T-helper 22 cell (primary cell): ENCODE data around the gene SPAG8.

Source experiments
- DNase-seq: peaks from one replicate; pipeline ENCODE4 v3.0.0-alpha.2; 2020; ENCODE audit warnings: low read depth

SPAG8 gene

GRCh38 chr9:35771534-35771933 lies 40.5 kb downstream of the SPAG8 start:
- DNase-seq = no peak

DNA sequence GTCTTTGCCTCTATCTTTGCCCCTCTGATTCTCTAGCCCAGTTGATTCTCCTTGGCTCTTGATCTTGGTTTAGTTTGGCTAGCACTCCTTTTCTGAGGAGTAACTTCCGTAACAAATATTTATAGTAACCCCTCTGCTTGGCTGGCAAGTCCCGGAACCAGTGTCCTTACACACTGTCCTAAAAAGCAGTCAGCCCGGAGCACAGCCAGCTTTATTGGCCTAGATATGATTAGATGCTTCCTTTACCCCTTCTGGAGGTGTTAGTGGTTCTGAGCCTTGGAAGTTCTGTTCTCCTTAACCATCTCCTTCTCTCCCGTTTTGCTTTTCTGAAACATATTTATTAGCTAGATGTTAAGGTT lies 41.0 kb downstream of the SPAG8 start:
- DNase-seq = no peak

- no peak for DNase-seq
Observed at GRCh38 chr9:35769763-35770162, 42.3 kb downstream of the SPAG8 start.

DNA sequence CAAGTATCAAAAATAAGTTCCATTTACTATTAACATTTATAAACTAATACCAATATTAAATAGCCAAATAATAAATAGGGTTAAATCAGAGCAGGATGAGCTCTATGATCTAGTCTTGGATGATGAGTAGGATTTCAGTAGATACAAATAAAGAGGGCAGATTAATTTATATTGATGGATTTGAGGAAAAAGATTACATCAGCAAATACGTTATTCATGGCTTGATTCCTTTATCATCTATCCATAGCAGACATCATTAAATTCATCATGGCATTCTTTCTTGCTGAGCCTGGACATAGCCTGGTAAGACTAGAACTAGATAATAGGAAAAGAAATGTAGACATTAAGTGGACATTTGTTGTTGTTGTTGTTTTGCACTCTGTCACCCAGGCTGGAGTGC lies 44.6 kb downstream of the SPAG8 start:
- no peak for DNase-seq

GRCh38 chr9:35766997-35767396 lies 45.1 kb downstream of the SPAG8 start:
- no peak for DNase-seq

DNA sequence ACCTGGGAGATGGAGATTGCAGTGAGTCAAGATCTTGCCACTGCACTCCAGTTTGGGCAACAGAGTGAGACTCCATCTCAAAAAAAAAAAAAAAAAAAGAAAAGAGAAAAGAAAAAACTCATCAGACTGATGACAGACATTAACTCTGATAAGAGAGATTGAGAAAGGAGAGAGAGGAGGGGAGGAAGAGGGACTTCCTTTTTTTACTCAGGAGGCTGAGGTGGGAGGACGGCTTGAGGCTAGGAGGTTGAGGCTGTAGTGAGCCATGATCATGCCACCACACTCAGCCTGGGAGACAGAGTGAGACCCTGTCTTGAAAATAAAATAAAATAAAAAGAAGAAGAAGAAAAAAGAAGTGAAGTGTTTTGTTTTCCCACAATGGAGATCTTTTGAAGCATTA lies 48.3 kb downstream of the SPAG8 start:
- no peak for DNase-seq

DNA sequence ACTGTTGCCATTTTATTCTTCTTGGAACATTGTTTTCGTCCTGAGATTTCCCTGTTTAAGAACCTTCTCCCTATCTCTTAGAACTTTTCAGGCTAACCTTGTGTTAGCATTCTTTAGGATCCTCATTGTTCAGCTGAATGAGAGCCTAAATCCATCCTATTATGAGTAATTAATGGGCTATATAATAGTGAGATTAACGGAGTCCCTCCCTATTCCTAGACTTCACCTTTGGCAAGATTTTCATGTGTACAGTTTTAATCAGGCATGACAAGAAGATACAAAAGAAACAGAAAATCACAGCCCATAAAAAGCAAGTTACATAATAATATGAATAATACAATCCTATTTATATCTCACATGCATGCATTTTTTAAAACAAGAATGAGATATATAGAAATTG lies 48.9 kb downstream of the SPAG8 start:
- DNase-seq = no peak

- DNase-seq = no peak
Observed at GRCh38 chr9:35760651-35761050, 51.4 kb downstream of the SPAG8 start.

DNA sequence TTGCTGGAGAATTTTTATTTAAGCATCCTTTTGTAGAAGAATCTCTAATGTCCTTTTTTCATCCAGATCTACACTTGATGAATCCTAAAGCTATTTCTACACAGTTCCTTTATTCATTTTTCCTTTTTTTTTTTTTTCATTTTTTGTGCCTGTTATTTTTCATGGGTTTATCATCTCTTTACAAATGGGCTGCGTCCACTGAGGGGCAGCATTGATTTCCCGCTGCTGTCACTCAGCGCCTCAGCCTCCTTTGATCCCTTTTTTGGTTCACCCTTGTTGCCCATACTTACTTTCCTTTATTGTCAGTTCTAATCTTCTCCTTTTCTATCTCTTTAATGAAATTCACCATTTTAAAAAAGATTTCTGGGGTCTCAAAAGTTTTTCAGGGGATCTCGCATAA lies 52.3 kb downstream of the SPAG8 start:
- no peak for DNase-seq
